HepG2 (cell line): ENCODE results near the gene TMEM135. TPM values are rescaled to one million over a fixed set of nuclear protein-coding genes. Genes with fewer than 3 reads are reported as not detected.

Source experiments
- BHLHE40 ChIP-seq: IDR thresholded peaks from 2 replicates; pipeline ENCODE4 v1.6.1; 2011; ENCODE audit warnings: low read length, improper control_type of control experiment
- MTERF4 ChIP-seq: sonication (generic); formaldehyde crosslinking; IDR thresholded peaks from 2 replicates; pipeline ENCODE4 v1.8.0; 2023; ENCODE audit warnings: mild to moderate bottlenecking, missing genetic modification reagents
- MXI1 ChIP-seq: IDR thresholded peaks from 3 replicates; pipeline ENCODE4 v1.6.1; 2012; ENCODE audit warnings: low read depth, low read length, inconsistent platforms, borderline replicate concordance
- PAWR ChIP-seq: sonication (generic); formaldehyde crosslinking; IDR thresholded peaks from 2 replicates; pipeline ENCODE4 v1.4.0; 2020; ENCODE audit warnings: missing genetic modification reagents, mild to moderate bottlenecking, borderline replicate concordance
- RBM39 ChIP-seq: fragments of 200-400 bp; formaldehyde crosslinking; IDR thresholded peaks from one replicate; pipeline ENCODE4 v1.6.1; 2018; ENCODE audit warnings: antibody characterized with exemption, mild to moderate bottlenecking, low read depth, low read length; ENCODE audit not compliant: poor library complexity, severe bottlenecking
- RFX5 ChIP-seq: IDR thresholded peaks from 2 replicates; pipeline ENCODE4 v1.6.1; 2011; ENCODE audit warnings: low read depth, low read length, improper control_type of control experiment
- ZBED4 ChIP-seq: sonication (generic); formaldehyde crosslinking; IDR thresholded peaks from 2 replicates; pipeline ENCODE4 v1.4.0; 2020; ENCODE audit warnings: missing genetic modification reagents, borderline replicate concordance
- ZKSCAN1 ChIP-seq: fragments of 150-350 bp; IDR thresholded peaks from 2 replicates; pipeline ENCODE4 v1.6.1; 2014; ENCODE audit warnings: low read length
- ZNF17 ChIP-seq: sonication (generic); formaldehyde crosslinking; IDR thresholded peaks from 2 replicates; pipeline ENCODE4 v1.5.0; 2020; ENCODE audit warnings: mild to moderate bottlenecking, missing genetic modification reagents
- ZNF260 ChIP-seq: sonication (generic); formaldehyde crosslinking; IDR thresholded peaks from 2 replicates; pipeline ENCODE4 v1.4.0; 2020; ENCODE audit warnings: missing genetic modification reagents, low read depth, mild to moderate bottlenecking, borderline replicate concordance
- ZNF883 ChIP-seq: sonication (generic); formaldehyde crosslinking; IDR thresholded peaks from 2 replicates; pipeline ENCODE4 v1.5.1; 2020; ENCODE audit warnings: mild to moderate bottlenecking, missing genetic modification reagents; ENCODE audit errors: not compliant biosample characterization
- polyA plus RNA-seq, 8 experiments: library from polyadenylated mRNA; depleted of rRNA in 3 of 8; stranded (reverse) in 7 of 8; unstranded in 1 of 8; fragments of >200 nt; fragmentation: Illumina TruSeq in 4 of 8; extraction: Trizol in 4 of 8; gene quantifications; 2 replicates each; pipeline versions ENCODE4 v1.2.1 to v1.2.3, GENCODE V29; 2011 to 2016; ENCODE audit warnings: low read depth in 4 of 8, missing spikeins in 1 of 8, mixed read lengths in 1 of 8; ENCODE audit not compliant: insufficient read depth in 1 of 8
- total RNA-seq, 5 experiments: library from RNA; depleted of rRNA; stranded (reverse); fragments of >200 nt; fragmentation: Illumina TruSeq; extraction: Trizol; gene quantifications; 2 replicates each; pipeline ENCODE4 v1.2.3, GENCODE V29; 2016; ENCODE audit warnings: low read depth in 1 of 5
- TF ChIP-seq, protein P1 (sequence below): sonication (generic); formaldehyde crosslinking; IDR thresholded peaks from 2 replicates; pipeline ENCODE4 v1.4.0; 2020; ENCODE audit warnings: missing genetic modification reagents
- TF ChIP-seq, protein P2 (sequence below): sonication (generic); IDR thresholded peaks from 2 replicates; pipeline ENCODE4 v1.6.1; 2016; ENCODE audit warnings: low read depth, borderline replicate concordance
- TF ChIP-seq, protein P3 (sequence below): IDR thresholded peaks from 2 replicates; pipeline ENCODE4 v1.6.1; 2012; ENCODE audit warnings: inconsistent platforms
- TF ChIP-seq, protein P4 (sequence below): conservative IDR thresholded peaks from 2 replicates; pipeline ENCODE4 v1.6.1; 2018; ENCODE audit warnings: missing genetic modification reagents

Gene TMEM135
- total and polyA plus RNA-seq, 2 of the 13 experiments (the other 11 are each of a cell fraction or from before 2014, with no cell fraction given), result 36.6 to 88.9 TPM

DNA sequence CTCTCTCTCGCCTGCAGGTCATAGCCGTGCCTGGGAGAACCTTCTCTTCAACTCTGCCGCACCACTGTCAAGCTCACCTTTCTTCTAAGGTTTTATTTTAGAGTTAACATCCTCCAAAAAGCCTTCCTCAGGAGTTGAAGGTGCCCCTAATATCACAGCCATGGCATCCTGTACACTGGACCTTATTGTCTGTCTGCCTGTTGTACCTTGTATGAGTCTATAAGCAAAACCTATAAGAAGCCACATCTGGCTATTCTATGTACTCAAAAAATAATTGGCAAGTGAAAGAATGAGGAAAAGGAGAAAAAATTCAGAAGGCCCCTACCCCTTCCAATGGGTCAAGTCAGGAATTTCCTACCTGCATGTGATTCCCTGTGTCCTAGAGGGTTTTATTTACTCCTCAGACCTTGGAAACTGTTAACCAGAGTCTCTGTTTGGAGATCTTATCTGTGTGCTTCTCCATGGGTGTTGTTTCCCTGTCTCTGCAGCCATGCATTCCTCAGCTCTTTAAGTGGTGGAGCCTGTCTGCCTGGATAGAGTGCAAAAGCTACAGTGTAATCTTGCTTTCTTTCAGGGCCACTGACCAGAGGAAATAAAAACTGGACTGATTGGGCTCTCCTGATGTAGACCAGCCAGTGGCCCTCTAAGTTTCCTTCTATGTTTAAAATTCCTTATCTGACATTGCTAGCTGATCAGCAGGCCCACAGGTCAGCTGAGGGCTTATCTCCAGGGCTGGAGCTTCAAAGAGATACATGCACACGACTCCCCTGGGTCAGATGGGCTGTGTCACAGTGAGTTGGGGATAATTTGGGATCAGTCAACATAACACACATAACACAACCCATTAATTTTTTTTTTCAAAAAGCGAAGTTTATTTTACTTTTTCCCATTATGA is 37.6 kb upstream of the TMEM135 start (continued):
- TF ChIP-seq, protein P1, sequence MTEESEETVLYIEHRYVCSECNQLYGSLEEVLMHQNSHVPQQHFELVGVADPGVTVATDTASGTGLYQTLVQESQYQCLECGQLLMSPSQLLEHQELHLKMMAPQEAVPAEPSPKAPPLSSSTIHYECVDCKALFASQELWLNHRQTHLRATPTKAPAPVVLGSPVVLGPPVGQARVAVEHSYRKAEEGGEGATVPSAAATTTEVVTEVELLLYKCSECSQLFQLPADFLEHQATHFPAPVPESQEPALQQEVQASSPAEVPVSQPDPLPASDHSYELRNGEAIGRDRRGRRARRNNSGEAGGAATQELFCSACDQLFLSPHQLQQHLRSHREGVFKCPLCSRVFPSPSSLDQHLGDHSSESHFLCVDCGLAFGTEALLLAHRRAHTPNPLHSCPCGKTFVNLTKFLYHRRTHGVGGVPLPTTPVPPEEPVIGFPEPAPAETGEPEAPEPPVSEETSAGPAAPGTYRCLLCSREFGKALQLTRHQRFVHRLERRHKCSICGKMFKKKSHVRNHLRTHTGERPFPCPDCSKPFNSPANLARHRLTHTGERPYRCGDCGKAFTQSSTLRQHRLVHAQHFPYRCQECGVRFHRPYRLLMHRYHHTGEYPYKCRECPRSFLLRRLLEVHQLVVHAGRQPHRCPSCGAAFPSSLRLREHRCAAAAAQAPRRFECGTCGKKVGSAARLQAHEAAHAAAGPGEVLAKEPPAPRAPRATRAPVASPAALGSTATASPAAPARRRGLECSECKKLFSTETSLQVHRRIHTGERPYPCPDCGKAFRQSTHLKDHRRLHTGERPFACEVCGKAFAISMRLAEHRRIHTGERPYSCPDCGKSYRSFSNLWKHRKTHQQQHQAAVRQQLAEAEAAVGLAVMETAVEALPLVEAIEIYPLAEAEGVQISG (CRISPR knock-in tag), result peak; percentile 56
- TF ChIP-seq MTERF4 (CRISPR knock-in tag), result no peak
- TF ChIP-seq, protein P2, sequence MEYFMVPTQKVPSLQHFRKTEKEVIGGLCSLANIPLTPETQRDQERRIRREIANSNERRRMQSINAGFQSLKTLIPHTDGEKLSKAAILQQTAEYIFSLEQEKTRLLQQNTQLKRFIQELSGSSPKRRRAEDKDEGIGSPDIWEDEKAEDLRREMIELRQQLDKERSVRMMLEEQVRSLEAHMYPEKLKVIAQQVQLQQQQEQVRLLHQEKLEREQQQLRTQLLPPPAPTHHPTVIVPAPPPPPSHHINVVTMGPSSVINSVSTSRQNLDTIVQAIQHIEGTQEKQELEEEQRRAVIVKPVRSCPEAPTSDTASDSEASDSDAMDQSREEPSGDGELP, result peak; percentile 96
- no peak for TF ChIP-seq PAWR (CRISPR knock-in tag)
- TF ChIP-seq, protein P3, sequence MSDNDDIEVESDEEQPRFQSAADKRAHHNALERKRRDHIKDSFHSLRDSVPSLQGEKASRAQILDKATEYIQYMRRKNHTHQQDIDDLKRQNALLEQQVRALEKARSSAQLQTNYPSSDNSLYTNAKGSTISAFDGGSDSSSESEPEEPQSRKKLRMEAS, result peak; percentile 52
- peak; percentile 68; the same call in 1 of the 2 replicates for TF ChIP-seq ZBED4 (CRISPR knock-in tag)
- TF ChIP-seq ZNF17, result no peak
- no peak for TF ChIP-seq ZNF260 (CRISPR knock-in tag)
- TF ChIP-seq MXI1, result peak; percentile 42; the same call in 1 of the 3 replicates
- TF ChIP-seq RFX5, result no peak
- TF ChIP-seq RBM39, result no peak
- TF ChIP-seq, protein P4, sequence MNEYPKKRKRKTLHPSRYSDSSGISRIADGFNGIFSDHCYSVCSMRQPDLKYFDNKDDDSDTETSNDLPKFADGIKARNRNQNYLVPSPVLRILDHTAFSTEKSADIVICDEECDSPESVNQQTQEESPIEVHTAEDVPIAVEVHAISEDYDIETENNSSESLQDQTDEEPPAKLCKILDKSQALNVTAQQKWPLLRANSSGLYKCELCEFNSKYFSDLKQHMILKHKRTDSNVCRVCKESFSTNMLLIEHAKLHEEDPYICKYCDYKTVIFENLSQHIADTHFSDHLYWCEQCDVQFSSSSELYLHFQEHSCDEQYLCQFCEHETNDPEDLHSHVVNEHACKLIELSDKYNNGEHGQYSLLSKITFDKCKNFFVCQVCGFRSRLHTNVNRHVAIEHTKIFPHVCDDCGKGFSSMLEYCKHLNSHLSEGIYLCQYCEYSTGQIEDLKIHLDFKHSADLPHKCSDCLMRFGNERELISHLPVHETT, result peak; percentile 50; the same call in 1 of the 2 replicates
- no peak for TF ChIP-seq ZNF883 (CRISPR knock-in tag)
- no peak for TF ChIP-seq ZKSCAN1
- TF ChIP-seq BHLHE40, result peak; percentile 59; the same call in 1 of the 2 replicates
